ENCODE results near the gene LTK.

Gene LTK

GRCh38 chr15:41495736-41496599 is 17.7 kb downstream of the LTK start:
- DNase-seq, result no peak

- no peak for DNase-seq
Observed at GRCh38 chr15:41494922-41495735, 18.5 kb downstream of the LTK start.

GRCh38 chr15:41494190-41494921 is 19.3 kb downstream of the LTK start:
- no peak for DNase-seq

- DNase-seq, result no peak
Observed at GRCh38 chr15:41493902-41494189, 19.8 kb downstream of the LTK start.

- DNase-seq, result peak; percentile 68
Observed at GRCh38 chr15:41493205-41493901, 20.3 kb downstream of the LTK start, which contains the start of gene ITPKA. Gene ITPKA (plus strand): TSS chr15:41493874. CDS start chr15:41493928, 54 bp downstream.

GRCh38 chr15:41492597-41493204 is 20.9 kb downstream of the LTK start:
- DNase-seq, result no peak

GRCh38 chr15:41491889-41492288 is 21.7 kb downstream of the LTK start:
- no peak for DNase-seq

GRCh38 chr15:41490355-41490754 is 23.3 kb downstream of the LTK start:
- no peak for DNase-seq

GRCh38 chr15:41489641-41490040 is 24.0 kb downstream of the LTK start:
- no peak for DNase-seq

GRCh38 chr15:41487802-41488201 is 25.8 kb downstream of the LTK start:
- no peak for DNase-seq

GRCh38 chr15:41487381-41487780 is 26.2 kb downstream of the LTK start:
- DNase-seq, result no peak

GRCh38 chr15:41486286-41486685 is 27.3 kb downstream of the LTK start:
- DNase-seq, result no peak

- no peak for DNase-seq
Observed at GRCh38 chr15:41484937-41485625, 28.5 kb downstream of the LTK start.

GRCh38 chr15:41483519-41483918 is 30.1 kb downstream of the LTK start:
- DNase-seq, result no peak

- no peak for DNase-seq
Observed at GRCh38 chr15:41483115-41483514, 30.5 kb downstream of the LTK start.

GRCh38 chr15:41482110-41482877 is 31.3 kb downstream of the LTK start:
- DNase-seq, result no peak

GRCh38 chr15:41480396-41481140 is 33.1 kb downstream of the LTK start:
- no peak for DNase-seq

- no peak for DNase-seq
Observed at GRCh38 chr15:41476416-41477048, 37.1 kb downstream of the LTK start.

GRCh38 chr15:41474941-41475340 is 38.7 kb downstream of the LTK start:
- DNase-seq, result no peak

GRCh38 chr15:41474436-41474835 is 39.2 kb downstream of the LTK start:
- DNase-seq, result no peak

Data from NCI-H1694 (cell line).